Right ventricle myocardium inferior (tissue), 1 donor: ENCODE measurements around the gene SIX4. TPM values are rescaled to one million over a fixed set of nuclear protein-coding genes. Genes with fewer than 3 reads are reported as not detected.
A peak's percentile ranks its signal among the peaks of the same experiment; 100 is the strongest.

Experiments
- ATAC-seq: fragments of 200-7000 bp; cut with Tn5 transposase; one replicate; pipeline ENCODE4 v1.9.1; 2020; ENCODE audit warnings: mild to moderate bottlenecking, moderate library complexity
- DNase-seq: peaks from one replicate; pipeline ENCODE4 v3.0.0; 2021; ENCODE audit errors: missing footprints
- intact Hi-C: fragments of 100-400 bp; cut with DNase I; formaldehyde crosslinking; loops from one replicate; pipeline ENCODE4 v1.11.0; 2022
- total RNA-seq: library from RNA; stranded (reverse); fragmentation: NEBNext Ultra II Directional; extraction: Animal tissue kit (Norgen Biotek cat#: 25700); gene quantifications from one replicate; pipeline ENCODE4 v1.2.1, GENCODE V29; 2021
- donor health status: DM: no; HTN: yes; CAD: no; lungs with severe emphysema.

The SIX4 gene
- total RNA-seq, 1 donor from 2014 or later: 1.4 TPM

DNA sequence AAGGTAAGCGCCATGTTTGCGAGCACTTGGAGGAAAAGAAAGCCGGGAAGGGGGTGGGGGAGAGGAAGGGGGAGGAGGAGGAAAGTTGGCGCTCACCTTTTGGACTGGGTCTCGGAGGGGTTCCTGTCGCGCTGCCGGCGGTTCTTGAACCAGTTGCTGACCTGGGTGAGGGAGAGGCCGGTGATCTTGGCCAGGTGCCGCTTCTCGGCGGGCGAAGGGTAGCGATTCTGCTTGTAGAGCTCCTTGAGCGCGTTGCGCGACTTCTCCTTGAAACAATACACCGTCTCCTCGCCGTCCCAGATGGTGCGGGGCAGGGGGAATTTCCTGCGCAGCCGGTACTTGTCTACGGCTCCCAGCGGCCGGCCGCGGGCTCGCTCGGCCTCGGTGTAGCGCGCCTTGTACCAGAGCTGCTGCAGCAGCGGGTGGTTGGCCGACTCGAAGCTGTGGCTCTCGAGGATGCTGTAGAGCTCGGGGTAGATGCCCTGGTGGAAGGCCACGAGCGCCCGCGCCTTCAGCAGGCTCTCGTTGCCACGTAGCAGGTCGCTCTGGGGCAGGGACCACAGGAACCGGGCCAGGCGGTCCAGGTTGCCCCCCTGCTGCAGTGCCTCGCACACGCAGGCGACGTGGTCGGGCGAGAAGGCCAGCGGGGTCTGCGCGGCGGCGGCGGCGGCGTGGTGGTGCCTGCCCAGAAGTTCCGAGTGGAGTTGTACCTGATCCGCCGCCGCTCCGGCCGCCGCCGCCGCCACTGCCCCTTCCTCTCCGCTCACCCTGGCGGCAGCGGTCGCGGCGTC lies 840 bp downstream of the SIX4 start:
- intact Hi-C loops: loop anchor here (5.0 kb wide), 1 partner anchor 259 kb away; the partner anchor contains the start of genes SLC38A6 and TRMT5
- DNase-seq (no peak), ATAC-seq (peak; percentile 41)

GRCh38 chr14:60722357-60723115 lies 1.6 kb downstream of the SIX4 start:
- intact Hi-C loops: loop anchor here (5.0 kb wide), 1 partner anchor 260 kb away; the partner anchor contains the start of genes SLC38A6 and TRMT5
- no peak for ATAC-seq
- DNase-seq: no peak

DNA sequence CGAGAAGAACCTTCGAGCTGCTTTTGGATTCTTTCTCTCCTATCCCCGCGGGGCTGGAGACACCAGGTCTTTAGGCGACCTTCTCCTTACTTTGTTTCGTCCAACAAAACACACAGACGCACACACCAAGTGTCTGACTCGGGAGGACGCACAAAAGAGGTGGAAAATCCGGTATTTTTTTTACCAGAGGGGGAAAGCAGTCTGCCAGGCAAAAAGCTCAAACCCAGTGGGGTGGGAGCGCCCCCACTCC lies 2.1 kb downstream of the SIX4 start:
- ATAC-seq: no peak
- intact Hi-C loops: loop anchor here (5.0 kb wide), 1 partner anchor 260 kb away; the partner anchor contains the start of genes SLC38A6 and TRMT5

DNA sequence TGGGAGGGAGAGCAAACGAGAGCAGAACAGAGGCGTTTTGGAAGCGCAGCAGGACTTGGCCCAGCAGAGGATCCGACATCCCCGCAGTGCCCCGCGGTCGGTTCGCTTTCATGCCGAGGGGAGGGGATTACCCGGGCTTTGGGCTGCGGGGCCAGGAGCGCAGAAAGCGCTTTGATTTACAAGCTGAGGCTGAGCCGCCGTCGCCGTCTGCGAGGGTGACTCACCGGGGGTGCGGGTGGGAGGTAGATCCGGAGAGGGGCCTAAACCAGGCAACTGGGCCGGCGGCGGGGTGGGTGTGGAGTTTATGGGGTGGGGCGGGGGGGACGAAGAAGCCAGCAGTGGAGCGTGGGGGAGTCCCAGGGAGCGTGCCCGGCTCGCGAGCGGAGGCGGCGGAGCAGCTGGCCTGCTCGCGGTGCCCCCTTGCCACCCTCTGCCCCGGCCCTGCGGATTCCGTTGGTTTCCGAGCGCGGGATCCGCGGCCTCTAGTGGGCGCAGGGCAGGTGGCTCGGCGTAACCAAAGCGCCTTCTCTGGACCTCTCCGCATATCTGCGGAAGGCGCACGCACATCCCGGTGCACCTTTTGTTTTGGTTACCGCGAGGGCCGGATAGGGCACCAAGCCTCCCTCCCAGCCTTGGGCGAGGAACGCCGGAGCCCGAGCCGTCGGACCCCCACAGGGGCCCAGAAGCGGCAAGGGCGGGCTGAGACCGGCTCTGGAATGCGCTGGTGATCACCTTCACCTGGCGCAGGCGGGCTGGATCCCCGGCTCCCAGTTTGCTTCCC lies 2.6 kb downstream of the SIX4 start:
- ATAC-seq: peak; percentile 71
- DNase-seq: no peak
- intact Hi-C loops: loop anchor here (5.0 kb wide), 1 partner anchor 261 kb away; the partner anchor contains the start of genes SLC38A6 and TRMT5

More for the DNA sequence above, 2.1 kb downstream of the SIX4 start:
- no peak for DNase-seq

DNA sequence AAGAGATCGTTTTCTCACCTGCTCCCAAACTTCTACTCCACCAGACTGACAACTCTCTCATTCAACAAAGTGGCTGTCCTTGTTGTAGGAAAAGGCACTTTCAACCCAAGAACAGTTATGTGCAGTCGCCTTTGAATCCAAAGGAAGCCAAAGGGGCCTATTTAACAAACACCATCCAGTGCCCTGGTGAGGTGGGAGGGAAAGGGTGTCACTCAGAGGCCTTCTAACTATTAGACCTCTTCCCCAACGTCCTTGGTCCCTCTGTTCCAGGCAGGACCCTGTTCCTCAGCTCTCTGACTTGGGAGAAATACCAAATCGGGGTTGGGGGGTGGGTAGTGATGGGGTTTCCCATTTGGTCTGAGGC lies 3.2 kb downstream of the SIX4 start:
- DNase-seq (no peak), ATAC-seq (no peak)
- intact Hi-C loops: loop anchor here (5.0 kb wide), 1 partner anchor 261 kb away; the partner anchor contains the start of genes SLC38A6 and TRMT5

DNA sequence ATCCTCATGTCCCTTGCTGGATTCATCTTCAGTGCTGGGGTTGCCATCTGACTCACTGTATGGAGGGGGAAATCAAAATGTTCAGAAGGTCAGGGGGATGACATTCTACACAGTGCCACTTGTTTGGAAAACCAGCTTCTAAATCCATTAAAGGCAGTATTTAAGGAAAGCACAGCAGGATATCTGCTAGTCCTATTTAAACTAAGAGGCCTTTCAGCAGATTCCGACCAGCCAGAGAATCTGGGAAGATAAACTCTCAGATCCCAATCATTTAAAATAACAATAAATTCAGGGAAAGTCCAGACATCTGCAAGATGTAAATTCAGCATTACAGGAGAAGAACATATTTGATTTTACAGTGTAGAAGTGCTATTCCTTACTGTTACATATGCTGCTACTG lies 3.8 kb downstream of the SIX4 start:
- DNase-seq: no peak
- intact Hi-C loops: loop anchor here (5.0 kb wide), 1 partner anchor 262 kb away; the partner anchor contains the start of genes SLC38A6 and TRMT5
- ATAC-seq: no peak

DNA sequence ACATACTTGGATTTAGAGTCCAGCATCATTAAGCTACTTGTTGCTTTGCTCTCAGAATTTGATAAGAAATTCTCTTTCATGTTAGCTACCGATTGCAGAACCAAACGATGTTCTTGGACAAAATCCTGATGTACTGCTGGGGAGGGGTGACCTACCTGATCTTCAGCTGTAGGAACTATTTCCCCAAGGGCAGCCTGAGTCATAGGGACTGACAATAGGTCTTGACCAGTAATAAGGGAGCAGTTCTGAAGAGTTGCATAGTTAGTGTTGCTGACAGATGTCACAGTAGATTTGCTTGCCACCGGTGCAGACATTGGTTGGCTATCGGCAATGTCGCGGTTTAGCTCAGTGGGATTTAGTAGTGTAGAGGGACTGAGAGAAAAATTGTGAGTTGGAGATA lies 10.6 kb downstream of the SIX4 start:
- DNase-seq: no peak
- intact Hi-C loops: no loop called here
- ATAC-seq: no peak

DNA sequence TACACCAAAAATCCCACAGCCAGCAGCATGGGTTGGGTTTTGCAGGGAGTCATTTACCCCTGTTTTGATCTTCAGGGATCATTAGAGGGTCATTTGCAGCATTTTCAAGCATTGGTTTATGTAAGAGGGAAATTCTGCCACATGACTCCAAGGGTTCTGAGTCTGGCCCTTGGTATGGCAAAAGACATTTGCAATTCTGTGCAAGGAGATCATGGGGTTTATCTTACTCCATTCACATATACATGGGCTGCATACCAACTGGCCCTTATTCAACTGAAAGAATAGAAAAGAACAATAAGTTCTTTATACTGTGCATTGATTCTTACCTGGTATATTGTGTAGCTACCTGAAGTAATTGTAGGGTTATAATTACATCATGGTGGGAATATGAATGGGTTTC lies 13.7 kb downstream of the SIX4 start:
- no peak for ATAC-seq
- intact Hi-C loops: no loop called here

GRCh38 chr14:60707858-60708257 lies 16.3 kb downstream of the SIX4 start:
- intact Hi-C loops: no loop called here
- no peak for DNase-seq
- ATAC-seq: no peak

More for the DNA sequence above, 13.7 kb downstream of the SIX4 start:
- no peak for DNase-seq

DNA sequence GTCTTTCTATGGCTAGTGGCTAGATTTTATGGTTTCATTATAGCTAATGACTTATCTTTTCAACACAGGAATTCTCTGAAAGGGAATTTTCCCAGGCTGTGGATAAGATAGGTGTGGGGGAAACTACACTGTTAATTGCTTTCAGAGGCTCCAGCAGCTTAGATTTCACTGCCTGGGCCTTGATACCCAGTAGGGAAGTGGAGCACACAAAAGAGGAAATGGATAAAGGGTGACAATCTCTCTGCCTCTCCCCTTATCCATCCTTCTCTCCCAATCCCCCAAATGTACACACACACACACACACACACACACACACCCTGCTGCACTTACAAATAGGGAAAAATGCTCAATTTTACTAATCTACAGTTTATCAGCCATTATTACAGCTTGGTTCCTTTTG lies 19.1 kb downstream of the SIX4 start:
- DNase-seq (no peak), ATAC-seq (no peak)
- intact Hi-C loops: no loop called here

- DNase-seq (no peak), ATAC-seq (no peak)
Observed at GRCh38 chr14:60700598-60700997, 23.6 kb downstream of the SIX4 start.

GRCh38 chr14:60695327-60695726 lies 28.8 kb downstream of the SIX4 start:
- intact Hi-C loops: no loop called here

More at GRCh38 chr14:60700598-60700997, 23.6 kb downstream of the SIX4 start:
- intact Hi-C loops: no loop called here

DNA sequence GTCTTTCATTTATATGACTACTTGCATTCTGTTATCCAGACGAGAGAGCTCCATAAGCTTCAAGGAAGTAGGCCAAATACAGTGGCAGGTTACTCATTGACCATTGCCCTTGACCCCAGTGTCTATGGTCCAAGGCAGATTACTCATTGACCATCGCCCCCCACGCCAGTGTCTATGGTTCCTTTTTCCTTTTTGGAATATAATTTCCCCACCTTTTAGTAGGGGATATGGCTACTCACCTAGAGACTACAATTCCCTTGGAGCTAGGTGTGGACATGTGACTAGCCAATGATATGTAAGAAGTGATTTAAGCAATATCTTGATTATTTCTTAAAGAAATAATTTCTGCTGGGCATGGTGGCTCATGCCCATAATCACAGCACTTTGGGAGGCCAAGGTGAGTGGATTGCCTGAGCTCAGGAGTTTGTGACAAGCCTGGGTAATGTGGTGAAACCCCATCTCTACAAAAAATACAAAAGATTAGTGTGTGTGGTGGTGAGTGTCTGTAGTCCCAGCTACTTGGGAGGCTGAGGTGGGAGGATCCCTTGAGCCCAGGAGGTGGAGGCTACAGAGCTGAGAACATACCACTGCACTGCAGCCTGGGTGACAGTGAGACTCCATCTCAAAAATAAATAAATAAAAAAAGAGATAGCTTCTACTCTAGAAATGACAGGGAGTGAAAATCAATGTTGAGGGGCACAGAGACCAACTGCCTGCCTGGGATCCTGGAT lies 32.6 kb downstream of the SIX4 start:
- intact Hi-C loops: no loop called here
- no peak for ATAC-seq
- DNase-seq: no peak

More at GRCh38 chr14:60695327-60695726, 28.8 kb downstream of the SIX4 start:
- ATAC-seq (no peak), DNase-seq (no peak)

- intact Hi-C loops: no loop called here
- no peak for DNase-seq
- ATAC-seq: no peak
Observed at GRCh38 chr14:60686865-60687264, 37.3 kb downstream of the SIX4 start.

- ATAC-seq (no peak), DNase-seq (no peak)
- intact Hi-C loops: no loop called here
Observed at GRCh38 chr14:60684203-60684602, 39.9 kb downstream of the SIX4 start.

- ATAC-seq (no peak), DNase-seq (no peak)
- intact Hi-C loops: no loop called here
Observed at GRCh38 chr14:60681271-60681670, 42.9 kb downstream of the SIX4 start.

DNA sequence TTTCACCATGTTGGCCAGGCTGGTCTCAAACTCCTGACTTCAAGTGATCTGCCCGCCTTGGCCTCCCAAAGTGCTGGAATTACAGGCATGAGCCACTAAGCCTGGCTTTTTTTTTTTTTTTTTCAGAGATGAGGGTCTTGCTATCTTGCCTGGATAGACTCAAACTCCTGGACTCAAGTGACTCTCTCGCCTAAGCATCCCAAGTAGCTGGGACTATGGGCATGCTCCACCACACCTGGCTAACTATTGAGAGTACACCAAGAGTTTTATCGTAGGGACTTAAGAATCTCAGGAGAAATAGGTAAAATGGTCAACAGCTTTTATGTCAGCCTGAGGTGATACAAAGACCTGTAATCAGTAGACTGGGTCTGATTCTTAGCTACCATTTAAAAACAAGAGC lies 43.6 kb downstream of the SIX4 start:
- ATAC-seq (no peak), DNase-seq (no peak)
- intact Hi-C loops: no loop called here

DNA sequence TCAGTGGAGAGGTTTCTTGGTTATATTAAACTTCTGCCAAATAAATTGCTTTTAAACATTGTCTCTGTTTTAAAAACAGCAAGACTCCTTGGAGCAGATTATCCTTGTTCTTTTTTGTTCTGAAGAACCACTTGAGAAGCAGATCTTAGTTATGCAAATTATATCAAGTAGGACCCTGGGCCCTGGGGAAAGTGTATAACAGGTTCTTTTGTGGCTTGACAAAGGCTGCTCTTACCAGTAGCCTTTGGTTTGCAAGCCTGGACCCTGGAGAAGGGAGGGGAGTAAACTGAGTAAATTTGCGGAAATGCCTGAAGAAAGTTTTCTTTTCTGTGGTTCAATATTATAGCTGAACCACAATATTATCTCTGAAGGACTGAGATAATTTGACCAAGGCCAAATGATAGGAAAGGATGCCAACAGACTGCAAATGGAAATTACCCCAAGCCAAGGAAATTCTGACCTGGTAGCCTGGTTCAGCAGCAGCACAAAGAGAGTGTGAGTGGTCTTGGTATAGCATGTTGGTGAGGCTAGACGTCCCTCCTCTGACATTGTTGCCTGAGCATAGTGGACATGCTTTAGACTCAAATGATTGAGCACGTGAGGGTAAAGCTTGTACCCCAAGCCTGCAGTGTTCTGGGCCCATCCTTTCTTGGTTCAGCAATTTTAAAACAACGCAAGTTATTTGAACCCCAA lies 44.4 kb downstream of the SIX4 start:
- intact Hi-C loops: no loop called here
- no peak for ATAC-seq
- no peak for DNase-seq
